Peyer's patch (tissue), 4 donors: ENCODE data around the gene HTRA2.

ENCODE experiments used
- CTCF ChIP-seq, 6 experiments: fragments of 450-650 bp in 4 of 6; fragments of 200-600 bp in 2 of 6; sonication (generic) in 1 of 6; IDR thresholded peaks; one replicate each; pipeline ENCODE4 v1.5.1; 2017 to 2019; ENCODE audit warnings: antibody characterized with exemption in 6 of 6, mild to moderate bottlenecking in 3 of 6, moderate library complexity in 1 of 6
- POLR2A ChIP-seq, 2 donors: fragments of 450-650 bp; IDR thresholded peaks; one replicate each; pipeline ENCODE4 v1.5.1; 2017; ENCODE audit warnings: antibody characterized with exemption in 2 of 2, mild to moderate bottlenecking in 2 of 2, moderate library complexity in 2 of 2

GRCh38 chr2:74556159-74556558 is 26.4 kb downstream of the HTRA2 start:
- no peak for TF ChIP-seq POLR2A (IDR thresholded peaks at IDR 0.05)
- no peak for TF ChIP-seq CTCF (IDR thresholded peaks at IDR 0.05)
